GM19452 (cell line): Measurements from ENCODE around the gene TAC3.
"Not testable (repeated sequence)": the region's sequence is repeated elsewhere in the genome, so short reads cannot be mapped to it uniquely, and the experiment has no call there.

Experiments used
- ATAC-seq: cut with Tn5 transposase; IDR thresholded peaks from one replicate; pipeline ENCODE4 v1.9.1; 2021; ENCODE audit not compliant: unreplicated experiment

The TAC3 gene

DNA sequence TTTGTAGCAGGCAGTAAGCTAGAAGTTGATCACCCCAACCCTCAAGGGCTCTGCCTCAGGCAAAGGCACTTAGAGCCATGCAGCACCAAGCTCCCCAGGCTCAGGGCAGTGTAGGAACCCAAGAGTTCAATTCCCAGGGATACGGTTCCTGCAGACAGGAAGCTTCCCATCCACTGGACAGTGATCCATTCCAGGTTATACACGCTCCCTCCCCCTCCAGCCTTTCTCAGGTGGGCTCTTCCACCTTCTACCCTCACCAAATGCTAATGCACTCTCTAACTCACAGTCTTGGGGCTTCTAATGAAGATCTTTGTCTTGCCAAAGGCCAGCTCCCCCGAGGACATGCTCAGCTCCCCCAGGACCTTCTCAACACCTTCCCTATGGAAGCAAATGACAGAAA, 20.9 kb upstream of the TAC3 start:
- ATAC-seq, result no peak

DNA sequence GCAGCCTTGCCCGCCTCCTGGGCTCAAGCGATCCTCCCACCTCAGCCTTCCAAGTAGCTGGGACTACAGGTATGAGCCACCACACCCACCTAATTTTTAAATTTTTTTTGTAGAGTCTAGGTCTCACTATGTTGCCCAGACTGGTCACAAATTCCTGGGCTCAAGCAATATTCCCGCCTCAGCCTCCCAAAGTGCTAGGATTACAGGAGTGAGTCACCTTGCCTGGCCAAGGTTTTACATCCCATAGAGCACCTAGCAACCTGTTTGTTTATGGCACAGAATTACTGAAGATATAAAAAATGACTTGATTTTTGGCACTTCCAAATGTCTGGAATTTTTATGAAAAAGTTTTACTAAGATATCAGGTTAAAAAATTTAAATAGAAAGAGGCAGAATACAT, 17.1 kb upstream of the TAC3 start:
- no peak for ATAC-seq

DNA sequence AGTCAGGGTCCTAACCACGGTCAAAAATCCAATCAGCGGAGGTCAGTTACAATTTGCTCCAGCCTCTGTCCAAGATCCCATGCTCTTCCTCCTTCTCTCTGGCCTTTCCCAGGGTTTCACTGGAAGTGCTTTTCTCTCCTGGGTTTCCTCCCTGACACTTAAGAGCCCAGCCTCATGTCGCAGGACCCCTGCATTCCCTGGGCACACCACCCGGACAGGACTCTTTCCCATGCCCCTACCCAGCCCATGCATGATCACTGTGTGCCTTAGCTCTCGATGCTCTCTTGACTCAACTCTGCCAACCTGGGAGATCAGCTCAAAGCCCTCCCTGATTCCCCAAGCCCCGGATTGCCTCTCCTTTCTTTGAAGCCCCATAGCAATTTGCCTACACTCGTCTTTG, 15.5 kb upstream of the TAC3 start:
- ATAC-seq, result no peak

DNA sequence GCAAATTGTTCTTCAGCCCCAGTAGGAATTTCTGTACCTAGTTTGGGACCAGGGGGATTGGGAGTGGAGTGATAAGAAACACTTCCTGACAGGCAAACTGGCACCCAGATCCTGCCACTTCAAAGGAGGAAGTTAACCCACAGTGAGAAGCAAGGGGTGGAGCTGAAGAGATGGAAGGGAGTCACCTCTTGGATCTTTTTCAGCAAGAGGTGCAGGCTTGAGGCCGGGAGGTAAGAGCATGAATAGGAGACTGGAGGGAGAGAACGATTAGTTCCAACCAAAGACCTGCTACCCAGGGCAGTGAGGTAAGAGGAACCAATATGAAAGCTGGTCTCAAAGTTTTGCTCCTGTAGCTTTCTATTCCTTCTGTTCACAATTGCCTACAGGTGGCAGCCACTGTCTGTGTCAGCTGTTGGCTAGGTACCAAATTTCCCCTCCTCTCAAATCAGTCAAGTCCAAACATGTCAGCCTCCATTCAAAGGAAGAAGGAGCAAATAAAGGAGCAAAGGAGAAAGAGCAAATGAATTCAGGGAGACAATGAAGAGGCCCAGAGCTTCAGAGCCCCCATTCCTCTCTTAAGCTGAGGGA, 14.9 kb upstream of the TAC3 start:
- no peak for ATAC-seq

DNA sequence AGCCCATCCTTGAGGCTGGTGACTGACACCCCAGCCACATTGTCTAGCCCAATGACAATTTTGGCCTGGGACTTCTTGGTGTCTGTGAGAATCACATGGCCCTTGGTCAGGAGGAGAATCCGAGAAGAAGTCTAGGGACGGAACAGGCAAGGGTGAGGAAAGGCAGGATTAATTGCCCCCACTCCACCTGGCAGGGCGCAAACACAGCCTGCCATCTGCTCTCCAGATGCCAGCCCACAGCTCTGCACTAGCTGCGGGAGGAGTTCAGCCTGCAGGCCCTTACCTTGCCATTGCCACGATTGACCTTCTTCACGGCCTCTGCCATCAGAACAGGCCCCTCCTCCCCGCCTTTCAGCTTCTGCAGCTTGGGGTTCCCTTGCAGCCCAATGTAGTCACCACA, 13.1 kb upstream of the TAC3 start:
- ATAC-seq, result no peak

DNA sequence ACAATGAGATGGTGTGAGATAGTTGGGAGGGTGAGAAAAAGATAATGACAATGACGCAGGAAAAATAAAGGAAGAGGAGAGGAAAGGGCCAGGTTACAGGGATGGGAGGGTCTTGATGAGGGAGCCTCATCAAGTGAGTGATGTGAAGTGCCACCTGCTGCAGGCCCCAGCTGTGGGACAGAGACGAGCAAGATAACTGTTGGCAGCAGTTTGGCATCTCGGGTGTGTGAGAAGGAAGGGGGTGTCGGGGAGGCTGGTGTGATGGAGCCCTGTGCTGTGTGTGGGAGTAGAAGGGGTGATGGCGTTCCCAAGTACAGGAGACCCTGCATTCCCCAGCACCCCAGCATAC, 11.4 kb upstream of the TAC3 start:
- no peak for ATAC-seq

DNA sequence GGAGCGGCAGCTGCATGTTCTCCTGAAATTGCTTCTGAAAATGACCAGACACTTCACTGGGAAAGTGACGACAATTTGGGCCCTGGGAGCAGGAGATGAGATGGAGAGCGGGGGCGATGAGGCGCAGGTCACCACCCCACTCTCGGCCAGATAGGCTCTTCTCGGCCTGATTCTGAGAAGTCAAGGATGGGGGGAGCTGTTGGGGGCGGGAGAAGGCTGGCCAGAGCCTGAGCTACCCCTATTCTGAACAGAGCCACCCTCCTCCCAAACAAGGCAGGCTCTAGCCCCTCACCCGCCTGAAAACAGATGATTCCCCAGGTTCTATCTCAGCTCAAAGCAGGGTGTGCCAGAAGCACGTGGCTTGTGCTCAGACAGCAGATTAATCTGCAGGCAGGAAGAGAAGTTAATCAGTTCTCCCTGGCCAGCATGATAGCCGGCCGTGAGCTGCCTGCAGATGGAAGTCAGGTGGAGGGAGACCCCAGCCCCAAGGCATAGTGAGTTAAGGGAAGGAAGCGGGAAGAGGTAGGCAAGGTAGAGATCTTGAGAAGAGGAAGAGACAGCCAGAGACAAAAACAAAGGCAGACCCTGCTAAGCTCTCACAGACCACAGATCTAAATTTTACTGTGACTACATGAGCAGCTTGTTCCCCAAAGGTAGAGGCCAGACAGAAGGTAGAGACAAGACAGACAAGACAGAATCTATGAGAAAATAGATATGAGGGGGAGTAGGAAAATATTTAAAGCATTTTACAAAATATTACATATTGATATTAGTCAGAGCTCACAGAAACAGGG, 10.9 kb upstream of the TAC3 start:
- no peak for ATAC-seq

DNA sequence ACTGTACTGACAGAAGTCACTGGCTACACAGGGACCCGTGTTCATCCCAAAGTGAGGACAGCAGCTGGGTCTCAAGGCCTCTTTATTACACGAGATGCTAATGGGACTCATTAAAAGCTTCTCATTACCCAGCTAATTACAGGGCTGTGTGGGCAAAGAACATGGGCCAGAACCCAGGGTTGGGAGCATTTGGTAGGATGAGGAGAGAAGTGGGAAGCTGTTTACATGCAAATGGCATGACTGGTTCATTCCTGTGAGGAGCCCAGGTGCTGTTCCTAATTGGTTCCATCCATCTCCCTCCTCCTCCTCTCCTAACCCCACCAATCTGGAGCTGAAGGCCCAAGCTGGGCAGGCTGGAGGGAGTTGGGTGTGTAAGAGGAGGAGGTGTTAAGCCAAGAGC, 8.9 kb upstream of the TAC3 start:
- ATAC-seq, result no peak

DNA sequence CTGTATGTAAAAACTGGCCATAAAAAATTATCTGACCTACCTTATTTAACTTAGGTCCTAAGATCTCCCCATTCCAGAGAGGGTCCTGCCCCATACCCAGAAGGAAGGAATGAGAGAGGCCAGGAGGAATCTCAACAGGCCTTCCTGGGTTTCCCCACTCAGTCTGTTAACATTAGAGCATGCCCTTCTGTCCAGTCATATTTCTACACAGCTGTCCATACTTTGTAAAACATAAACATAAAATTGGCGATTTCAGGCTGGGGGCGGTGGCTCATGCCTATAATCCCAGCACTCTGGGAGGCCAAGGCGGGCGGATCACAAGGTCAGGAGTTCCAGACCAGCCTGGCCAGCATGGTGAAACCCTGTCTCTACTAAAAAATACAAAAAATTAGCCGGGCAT, 6.0 kb upstream of the TAC3 start:
- not testable (repeated sequence) for ATAC-seq

DNA sequence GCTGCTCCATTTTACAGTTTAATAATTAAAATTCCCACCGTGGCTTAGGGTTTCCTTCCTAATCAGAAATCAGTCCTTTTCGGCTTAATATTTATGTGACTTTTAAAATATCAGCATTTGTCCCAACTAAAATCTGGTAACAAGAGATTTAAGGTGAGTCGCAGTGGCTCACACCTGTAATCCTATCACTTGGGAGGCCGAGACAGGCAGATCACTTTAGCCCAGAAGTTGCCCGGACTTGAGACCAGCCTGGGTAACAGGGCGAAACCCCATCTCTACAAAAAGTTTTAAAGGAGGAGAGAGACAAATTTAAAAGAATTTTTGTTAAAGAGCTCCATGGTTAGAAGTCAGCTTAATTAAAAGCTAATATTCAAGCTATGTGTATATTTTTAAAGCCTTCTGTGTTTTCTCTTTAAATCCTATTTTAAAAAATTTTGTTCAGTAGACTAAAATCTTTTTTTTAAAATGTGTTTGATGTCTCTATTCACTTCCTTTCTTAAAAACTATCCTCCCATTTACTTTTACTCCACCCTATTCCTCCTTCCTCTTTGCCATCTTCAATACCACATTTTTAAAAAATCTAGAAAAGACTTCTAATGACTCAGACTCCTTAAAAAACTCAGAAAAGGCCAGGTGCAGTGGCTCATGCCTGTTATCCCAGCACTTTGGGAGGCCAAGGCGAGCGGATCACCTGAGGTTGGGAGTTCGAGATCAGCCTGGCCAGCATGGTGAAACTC, 3.8 kb upstream of the TAC3 start:
- ATAC-seq, result no peak

DNA sequence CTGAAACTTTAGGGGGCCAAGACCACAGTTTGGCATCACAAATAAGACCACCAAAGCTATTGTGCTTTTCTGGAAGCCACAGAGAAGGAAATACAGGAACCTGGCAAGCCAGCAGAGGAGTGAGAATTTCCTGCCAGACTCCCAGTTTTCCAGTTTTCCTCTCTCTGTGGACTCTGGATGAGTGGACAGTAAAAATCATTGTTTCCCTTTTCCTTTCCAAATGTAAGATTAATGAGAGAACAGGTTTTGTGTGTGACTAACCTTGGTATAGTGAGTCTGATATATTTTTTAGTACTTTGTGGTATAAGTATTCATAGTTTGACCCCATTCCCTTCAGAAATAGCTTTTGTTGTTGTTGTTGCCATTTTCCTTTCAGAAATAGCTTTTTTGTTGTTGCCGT, 2.6 kb upstream of the TAC3 start:
- no peak for ATAC-seq

DNA sequence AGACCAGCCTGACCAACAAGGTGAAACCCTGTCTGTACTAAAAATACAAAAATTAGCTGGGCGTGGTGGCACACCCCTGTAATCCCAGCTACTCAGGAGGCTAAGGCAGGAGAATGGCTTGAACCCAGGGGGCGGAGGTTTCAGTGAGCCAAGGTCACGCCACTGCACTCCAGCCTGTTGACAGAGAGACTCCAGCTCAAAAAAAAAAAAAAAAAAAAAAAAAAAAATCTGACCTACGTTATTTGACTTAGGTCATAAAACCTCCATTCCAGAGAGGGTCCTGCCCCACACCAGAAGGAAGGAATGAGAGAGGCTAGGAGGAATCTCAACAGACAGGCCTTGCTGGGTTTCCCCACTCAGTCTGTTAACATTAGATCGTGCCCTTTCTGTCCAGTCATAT, 2.0 kb upstream of the TAC3 start:
- not testable (repeated sequence) for ATAC-seq

DNA sequence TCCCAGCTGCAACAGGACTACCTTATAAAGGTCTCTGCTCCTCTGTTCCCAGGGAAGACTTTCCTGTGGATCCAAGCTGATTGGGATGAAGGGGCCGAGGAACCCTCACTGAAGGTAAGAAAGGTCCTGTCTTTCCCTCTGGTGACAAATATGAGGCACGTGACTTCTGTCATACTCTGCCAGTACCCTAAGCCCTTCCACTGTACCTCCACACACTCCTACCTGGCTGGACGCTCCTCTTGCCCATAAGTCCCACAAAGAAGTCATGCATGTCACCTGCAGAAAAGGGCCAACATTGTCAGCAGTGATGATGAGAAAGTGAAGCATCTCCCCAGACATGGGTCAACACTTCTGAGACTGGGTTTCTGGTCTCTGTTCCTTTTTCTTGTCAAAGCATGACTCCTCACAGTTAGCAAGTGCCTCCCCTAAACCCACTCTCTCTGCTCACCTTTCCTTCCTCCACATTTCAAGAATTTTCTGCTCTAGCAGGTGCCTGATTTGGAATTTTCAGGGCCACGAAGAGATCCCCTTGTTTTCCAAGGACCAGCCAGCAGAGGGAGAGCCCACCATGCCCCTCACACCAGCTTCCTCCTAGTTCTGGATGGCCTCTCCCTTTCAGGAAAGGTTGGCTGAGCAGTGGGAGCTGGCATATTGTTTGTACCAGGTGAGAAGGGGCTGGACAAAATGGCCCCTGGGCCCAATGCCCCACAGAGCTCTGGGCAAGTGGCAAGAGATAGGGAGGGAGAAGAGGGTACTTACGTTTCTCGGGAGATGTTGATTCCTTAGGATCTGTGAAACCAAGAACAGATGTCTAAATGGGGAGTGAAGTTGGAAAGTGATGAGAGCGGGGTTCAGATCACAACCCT, 3.5 kb downstream of the TAC3 start:
- peak; percentile 80 for ATAC-seq

DNA sequence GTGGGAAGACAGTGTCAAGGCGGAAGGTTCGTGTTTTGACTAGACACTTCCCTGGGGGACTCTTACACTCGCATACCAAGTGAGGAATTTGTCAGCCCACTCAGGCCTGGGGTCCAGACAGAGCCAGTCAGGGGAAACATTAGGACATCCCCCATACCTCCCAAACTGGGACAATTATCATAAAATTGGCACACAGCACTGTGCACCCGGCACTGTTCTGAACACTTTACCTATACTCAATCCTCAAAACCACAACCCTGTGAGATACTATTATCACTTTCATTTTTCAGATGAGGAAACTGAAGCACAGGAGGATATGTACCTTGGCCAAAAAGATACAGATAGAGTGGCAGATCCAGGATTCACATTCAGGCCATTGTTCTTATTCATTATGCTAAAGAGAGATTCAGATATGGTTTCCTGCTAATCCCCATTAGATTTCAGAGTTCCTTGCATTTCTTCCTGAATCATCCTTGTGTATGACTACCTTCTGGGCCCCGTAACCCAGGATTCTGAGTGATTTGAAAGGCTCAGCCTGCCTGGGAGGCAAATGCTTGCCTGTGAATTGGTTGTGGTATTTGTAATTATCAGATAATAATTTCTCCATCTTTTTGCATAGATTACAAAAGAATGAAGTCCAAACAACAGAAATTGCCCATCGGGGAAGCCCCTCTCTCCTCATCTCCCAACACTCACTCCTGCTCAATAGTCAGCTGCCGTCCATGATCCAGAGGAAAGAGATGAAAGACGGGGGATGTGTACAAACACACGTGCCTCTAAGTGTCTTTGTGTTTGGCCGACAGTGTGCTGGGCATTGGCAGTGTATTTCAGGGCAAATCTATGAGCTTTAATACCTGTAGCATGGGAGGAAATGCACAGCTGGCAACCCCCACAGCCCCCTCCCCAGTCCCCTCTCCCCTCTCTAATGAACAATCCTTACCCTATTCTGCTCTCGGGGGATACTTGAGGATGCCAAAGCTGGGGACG, 4.6 kb downstream of the TAC3 start:
- no peak for ATAC-seq

DNA sequence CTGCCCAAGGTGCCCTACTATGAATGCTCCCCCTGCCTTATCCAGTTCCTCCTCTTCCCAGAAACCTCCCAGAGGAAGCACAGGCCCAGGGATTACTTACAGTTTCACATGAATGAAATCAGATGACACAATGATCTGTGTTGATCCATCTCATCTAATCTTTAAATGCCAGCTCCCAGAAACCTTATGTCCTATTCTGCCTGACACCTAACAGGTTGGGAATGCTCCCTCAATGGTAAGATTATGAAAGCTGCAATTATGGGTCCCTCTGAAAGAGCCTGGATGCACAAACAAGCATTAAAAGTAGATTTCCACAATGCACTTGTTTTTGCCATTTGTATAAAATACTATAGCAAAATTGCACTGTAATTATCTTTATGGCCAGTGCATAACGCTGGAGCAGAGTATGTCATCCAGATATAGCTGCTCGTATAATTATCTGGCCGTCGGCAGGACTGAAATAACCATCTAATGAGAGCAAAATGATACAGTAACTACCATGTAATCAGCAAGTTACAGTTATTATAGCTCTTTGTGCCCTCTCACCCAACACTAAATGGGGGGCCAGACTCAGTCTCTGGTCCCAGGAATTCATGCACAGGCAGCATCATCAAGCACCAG, 5.6 kb downstream of the TAC3 start:
- no peak for ATAC-seq

DNA sequence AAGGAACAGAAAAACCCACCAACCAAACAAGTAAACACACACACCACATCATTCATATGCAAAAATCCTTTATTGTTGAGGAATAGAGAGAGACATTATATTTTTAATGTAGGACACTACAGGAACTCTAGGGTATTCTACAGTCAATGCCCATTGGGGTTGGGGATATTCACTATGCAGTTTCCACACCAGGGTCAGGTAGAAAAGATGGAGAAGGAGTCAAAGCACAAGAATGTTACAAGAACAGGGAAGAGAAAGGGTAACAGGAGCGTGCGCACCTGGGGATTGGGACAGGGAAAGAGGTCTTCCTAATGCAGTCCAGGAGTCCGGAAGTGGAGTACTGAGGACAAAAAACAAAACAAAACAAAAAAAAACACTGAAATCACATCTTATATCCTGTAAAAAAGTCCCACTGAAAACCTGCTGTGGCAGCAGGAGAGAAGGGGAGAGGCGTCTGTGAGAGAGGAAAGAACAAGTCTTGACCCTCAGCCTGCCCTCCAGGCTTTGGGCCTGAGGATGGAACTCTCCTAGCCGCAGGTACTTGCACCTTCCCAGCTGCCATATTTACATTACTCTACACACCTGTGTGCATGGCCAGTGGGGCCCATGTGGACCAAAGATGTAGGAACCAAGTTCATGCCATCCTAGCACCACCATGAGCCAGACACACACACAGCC, 6.2 kb downstream of the TAC3 start:
- no peak for ATAC-seq

DNA sequence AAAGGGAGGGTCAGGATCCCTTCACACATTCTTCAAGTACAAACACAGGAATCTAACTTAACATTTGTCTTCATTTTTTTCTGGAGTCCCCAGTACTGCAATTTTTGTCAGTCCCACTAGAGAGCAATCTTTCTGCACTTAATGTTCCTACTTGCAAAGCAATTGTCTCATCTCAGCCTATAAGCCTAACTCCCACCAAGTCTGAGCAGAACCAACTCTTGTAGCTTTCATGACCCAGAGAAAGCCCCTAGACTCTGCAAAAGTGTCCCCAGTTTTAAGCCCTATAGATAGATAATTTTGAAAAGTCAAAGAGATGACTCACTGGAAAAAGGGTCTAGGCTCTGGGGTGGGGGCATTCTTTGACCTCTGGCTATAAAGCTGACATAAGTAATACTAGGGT, 8.2 kb downstream of the TAC3 start:
- ATAC-seq, result no peak

DNA sequence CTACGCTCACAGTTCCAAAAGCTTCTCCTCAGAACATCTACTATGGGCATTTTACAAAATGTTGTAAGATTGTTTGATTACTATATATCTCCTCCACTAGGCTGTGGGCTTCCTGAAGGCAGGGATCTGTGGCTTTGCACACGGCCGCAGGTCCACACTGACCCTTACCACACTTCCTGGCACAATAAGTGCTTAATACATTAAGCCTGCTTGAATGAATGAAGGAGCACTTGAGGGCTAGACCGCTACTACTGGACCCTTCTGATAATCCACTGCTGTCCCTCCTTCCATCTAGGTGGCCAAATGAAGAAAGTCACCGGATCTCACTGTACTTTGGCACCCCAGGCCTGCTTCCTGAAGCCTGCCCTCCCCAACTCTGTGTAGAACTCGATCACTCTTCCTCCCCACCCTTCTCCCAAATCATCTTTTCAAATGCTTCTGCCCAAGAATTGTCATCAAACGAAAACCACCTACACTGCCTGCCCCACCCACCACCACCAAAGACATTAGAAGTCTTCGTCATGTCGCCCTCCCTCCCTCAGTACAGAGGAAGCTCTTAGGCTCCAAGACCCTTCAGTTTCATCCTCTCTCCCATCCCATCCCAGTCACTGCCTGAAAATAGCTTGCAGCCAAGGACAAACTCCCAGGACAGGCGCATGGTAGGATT, 9.4 kb downstream of the TAC3 start:
- peak; percentile 6 for ATAC-seq
